HG02884 (cell line): ENCODE results near the gene TOMM22.

ENCODE experiments used
- ATAC-seq: cut with Tn5 transposase; IDR thresholded peaks from one replicate; pipeline ENCODE4 v1.9.1; 2021; ENCODE audit warnings: mild to moderate bottlenecking, moderate library complexity; ENCODE audit not compliant: unreplicated experiment

The TOMM22 gene

DNA sequence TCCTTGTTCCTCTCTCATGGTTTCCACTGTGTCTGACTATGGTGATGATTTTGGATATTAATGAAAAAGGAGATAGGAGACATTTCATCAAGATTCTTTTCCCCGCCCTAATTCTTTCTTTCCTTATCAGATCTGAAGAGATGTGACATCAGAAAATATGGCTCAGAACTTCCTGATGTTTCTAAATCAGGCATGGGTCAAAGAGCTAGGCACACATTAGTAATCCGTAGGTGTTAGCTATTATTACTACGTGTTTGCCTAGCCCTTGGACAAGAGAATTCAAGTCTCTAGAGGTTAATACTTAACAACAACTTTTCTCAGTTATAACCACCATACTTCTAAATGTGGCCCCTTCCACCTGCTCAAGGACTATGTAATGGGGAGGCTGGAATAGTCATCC lies 13.2 kb downstream of the TOMM22 start:
- ATAC-seq = no peak

GRCh38 chr22:38696606-38697424 lies 15.1 kb downstream of the TOMM22 start:
- ATAC-seq = no peak

GRCh38 chr22:38697425-38698089 lies 15.8 kb downstream of the TOMM22 start:
- ATAC-seq = no peak

GRCh38 chr22:38698407-38699094 lies 16.8 kb downstream of the TOMM22 start:
- ATAC-seq = no peak

DNA sequence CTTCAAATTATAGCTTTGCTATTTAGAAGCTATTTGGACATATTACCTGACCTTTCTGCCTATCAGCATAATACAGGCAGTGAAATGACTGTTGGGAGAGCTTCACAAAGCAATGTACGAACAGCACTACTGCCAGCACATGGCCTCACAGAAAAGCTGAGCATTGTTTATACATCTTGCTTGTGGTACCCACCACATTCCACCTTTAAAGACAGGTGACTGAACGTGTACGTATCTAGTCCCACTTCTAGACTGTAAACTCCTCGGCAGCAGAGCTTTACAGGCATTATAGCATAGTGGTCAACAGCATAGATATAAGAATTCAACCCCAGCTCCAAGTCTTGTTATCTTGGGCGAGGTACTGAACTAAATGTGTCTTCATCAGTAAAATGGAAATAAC lies 17.4 kb downstream of the TOMM22 start:
- no peak for ATAC-seq

GRCh38 chr22:38699784-38700183 lies 18.0 kb downstream of the TOMM22 start:
- no peak for ATAC-seq

- peak; percentile 7 for ATAC-seq
These were observed 18.6 kb downstream of the TOMM22 start for GRCh38 chr22:38700270-38700788.

DNA sequence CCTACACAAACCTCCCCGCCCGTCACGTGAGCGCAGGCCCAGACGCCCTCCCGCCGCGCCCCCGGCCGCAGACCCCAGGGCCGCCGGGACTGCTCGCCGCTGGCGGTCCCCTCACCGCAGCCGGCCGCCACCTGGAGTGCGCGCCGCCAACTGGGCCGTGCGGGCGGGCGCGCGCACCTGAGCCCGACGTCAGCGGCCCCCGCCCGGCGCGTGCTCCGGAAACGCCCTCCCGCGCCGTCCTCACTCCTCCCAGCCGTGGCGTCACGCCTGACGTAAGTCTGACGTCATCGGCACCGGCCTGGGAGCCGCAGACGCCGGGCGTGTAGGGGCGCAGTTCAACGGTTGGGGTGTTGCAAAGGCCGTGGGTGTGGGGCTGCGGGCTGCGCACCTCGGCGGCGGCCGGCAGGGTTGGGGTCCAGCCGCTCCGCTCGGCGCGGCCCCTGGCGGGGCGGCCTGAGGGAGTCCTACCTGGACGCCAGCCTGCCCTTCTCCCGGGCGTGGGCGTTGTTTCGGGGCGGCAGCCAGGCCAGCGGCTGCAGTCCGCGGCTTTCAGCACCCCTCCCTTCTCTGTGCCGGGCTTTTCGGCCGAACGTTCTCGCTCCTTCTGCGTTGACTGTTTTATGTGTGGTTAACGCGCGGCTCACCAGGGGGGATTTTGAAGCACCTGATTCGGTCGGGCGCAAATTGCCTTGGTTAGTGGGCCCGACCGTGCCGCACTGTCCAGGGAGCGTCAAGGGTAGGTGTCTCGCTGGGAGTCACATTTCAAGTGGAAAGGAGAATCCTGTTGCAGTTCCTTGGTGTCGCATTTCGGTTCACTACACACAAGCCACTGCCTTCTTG lies 19.3 kb downstream of the TOMM22 start, which contains the start of gene JOSD1:
JOSD1 (minus strand) TSS at position 155 of the 840 bp plus-strand sequence. CDS start 956 bp downstream, outside the sequence.
- ATAC-seq = peak; percentile 27

DNA sequence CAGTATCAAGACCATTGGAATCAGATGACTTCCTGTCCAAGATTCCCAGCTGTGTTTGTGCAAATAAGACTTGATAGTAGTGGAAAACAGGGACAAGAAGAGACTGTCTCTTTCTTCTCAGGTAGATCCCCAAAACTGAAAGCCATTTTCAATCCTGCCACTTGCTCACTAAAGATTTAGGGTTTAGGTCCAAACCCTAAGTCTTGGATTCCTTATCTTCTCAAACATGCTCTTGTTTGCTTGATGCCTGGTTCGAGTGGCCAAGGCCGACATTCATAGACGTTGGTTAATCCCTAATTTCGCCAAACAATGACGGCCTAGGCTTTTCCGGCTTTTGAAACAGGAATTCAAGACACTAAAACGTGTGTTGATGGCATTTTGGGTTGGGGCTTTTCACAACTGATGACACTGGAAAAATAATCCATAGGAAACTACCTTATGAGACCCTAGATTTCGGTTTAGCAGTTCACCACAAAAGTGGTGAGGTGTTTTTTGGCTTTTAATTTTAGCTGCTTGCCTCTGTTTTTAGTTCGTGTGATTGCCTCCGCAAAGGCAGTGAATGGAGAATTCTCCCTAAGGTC lies 23.0 kb downstream of the TOMM22 start:
- ATAC-seq = no peak

GRCh38 chr22:38705235-38706100 lies 23.7 kb downstream of the TOMM22 start, which contains the start of gene GTPBP1:
Gene GTPBP1 (plus strand): TSS chr22:38705944. CDS start chr22:38705956, 12 bp downstream.
- ATAC-seq = peak; percentile 64

GRCh38 chr22:38706101-38706900 lies 24.5 kb downstream of the TOMM22 start:
- no peak for ATAC-seq

GRCh38 chr22:38706901-38707195 lies 25.1 kb downstream of the TOMM22 start:
- no peak for ATAC-seq

GRCh38 chr22:38707346-38707745 lies 25.6 kb downstream of the TOMM22 start:
- no peak for ATAC-seq

DNA sequence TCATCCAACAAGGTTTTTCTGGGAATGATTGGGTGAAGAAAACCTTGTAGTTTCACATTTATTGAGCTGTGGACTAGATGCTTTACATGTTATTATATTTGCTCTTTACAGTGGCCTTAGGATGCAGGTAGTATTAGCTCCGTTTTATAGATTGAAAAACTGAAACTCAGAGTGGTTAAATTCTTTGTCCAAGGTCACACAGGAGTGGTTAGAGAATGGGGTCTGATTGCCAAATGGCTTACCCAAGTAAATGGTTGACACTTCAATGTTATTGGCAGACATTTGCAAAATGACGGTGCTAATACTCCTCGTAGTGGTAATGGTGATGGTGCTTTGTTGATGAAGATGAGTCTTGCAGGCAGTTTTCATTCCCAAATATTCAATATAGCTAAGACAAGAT lies 26.2 kb downstream of the TOMM22 start:
- ATAC-seq = no peak

DNA sequence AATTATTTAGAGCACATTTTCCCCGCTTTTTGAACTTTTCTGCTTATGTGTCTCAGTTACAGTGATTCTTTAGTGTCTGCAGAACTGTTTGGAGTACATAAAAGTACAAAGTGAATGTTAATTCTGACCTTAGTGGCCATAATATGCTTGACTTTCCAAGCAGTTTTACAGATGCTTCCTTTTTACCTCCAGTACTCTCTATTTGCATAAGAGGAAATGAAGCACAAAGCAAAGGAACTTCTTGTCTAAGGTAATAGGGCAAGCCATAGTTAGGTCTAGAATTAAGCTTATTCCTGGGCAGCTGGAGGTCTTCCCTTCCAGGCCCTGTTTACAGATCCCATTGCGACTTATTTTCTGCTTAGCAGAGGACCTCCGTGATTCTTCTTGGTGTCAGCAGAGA lies 27.5 kb downstream of the TOMM22 start:
- no peak for ATAC-seq

- ATAC-seq = no peak
These were observed 28.6 kb downstream of the TOMM22 start for GRCh38 chr22:38710351-38710750.

DNA sequence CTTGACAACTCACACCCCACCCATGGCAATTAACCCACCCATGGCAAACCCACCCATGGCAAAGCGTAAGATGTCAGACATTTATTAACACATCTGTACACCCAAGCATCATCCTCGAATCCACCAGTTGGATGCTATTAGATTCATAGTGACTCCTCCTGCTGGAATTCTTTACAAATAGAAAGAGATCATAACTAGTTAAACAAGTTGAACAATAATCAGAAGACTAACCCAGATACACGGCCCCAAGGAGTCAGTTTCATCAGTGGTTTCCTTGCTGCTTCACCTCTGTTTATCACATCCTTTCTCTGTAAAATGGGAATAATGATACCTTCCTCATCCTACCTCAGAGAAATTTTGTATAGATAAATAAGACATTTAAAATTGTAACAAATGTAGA lies 29.1 kb downstream of the TOMM22 start:
- ATAC-seq = no peak

DNA sequence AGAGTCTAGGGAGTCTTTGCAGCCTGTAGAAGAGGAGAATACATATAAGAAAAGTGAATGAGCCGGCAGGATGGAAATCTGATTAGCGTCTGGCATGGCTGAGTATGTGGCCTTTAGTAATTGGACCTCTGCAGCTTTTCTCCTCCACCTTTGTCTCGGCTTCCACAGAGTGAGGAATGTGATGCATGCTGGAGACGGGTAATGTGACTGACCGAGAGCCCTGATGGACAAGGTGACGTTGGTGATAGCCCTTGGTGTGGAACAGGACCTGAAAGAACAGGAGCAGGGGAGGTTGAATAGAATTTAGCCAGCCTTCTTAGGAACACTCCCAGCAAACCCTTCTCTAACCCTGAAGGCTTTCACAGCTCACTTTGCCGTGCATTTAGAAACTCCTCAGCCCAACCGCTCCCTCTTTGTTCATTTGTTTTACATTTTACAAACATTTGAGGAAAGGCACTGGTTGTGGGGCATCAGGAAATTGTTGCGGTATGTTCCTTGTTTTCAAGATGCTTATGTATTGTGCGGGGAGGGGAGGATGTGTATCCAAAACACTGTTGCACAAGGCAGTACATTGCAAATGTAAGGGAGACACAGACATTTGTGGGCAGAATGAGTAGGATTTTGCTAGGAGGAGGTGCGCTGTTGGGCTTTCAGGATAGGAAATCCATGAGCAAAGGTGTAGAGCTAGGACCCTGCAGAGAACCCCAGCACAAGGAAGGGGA lies 30.9 kb downstream of the TOMM22 start:
- no peak for ATAC-seq
